NT2/D1 (cell line): Measurements from ENCODE around the gene FAM90A26.
"Not testable (repeated sequence)": the region's sequence is repeated elsewhere in the genome, so short reads cannot be mapped to it uniquely, and the experiment has no call there.

ENCODE experiments used
- DNase-seq: peaks from one replicate; pipeline ENCODE4 v3.0.0-alpha.2; 2011; ENCODE audit warnings: low read depth, low spot score
- H3K27me3 ChIP-seq: 2 replicates; pipeline ENCODE4 v1.6.0; 2011; ENCODE audit warnings: mild to moderate bottlenecking; ENCODE audit not compliant: insufficient read length, insufficient read depth
- H3K36me3 ChIP-seq: 2 replicates; pipeline ENCODE4 v1.6.1; 2011; ENCODE audit warnings: mild to moderate bottlenecking, low read length, mixed read lengths; ENCODE audit not compliant: insufficient read depth, insufficient read length
- H3K4me1 ChIP-seq: 2 replicates; pipeline ENCODE4 v1.5.1; 2011; ENCODE audit not compliant: insufficient read depth, insufficient read length
- H3K4me3 ChIP-seq: 2 replicates; pipeline ENCODE4 v1.5.1; 2011; ENCODE audit warnings: low read depth; ENCODE audit not compliant: insufficient read length
- H3K9ac ChIP-seq: 2 replicates; pipeline ENCODE4 v1.6.0; 2011; ENCODE audit warnings: low read depth; ENCODE audit not compliant: insufficient read length
- H3K9me3 ChIP-seq: 2 replicates; pipeline ENCODE4 v1.5.1; 2011; ENCODE audit warnings: mild to moderate bottlenecking, low read length; ENCODE audit not compliant: insufficient read depth

Gene FAM90A26

DNA sequence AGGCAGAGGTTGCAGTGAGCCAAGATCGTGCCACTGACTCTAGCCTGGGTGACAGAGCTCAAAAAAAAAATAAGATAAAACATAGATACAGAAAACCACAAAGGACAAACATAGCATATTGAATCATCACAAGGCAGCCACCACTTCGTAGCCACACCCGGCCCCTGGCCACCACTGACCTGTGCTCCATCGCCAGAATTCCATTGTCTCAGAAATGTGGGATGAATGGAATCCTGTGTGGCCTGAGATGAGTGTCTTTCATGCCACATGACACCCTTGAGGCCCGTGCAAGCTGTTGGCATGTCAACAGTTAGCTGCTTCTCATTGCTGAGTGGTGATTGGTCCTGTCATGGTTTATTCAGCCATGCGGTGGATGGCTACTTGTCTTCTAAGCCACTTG lies 10.2 kb upstream of the FAM90A26 start:
- not testable (repeated sequence) for H3K9me3 ChIP-seq, H3K4me1 ChIP-seq, DNase-seq, H3K27me3 ChIP-seq, H3K4me3 ChIP-seq, H3K9ac ChIP-seq, H3K36me3 ChIP-seq

DNA sequence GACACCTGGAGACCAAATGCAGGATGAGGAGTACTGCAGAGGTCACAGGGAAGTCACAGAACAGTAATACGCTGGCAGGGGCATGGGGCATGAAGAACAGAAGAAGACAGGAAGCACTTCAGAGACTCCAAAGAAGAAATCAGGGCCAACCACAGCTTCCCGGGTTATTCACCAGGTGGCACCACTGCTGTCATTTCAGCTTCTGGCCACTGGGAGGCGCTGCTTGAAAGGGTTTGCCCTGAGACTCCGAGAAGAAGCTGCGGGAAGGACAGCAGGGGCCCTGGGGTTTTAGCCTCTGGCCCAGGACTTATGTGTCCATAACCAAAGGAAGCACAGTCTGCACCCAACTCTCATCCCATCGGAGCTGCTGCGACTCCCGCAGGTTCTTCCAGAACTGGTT lies 4.2 kb upstream of the FAM90A26 start:
- H3K4me1 ChIP-seq, H3K27me3 ChIP-seq, H3K36me3 ChIP-seq, H3K9ac ChIP-seq, H3K9me3 ChIP-seq, H3K4me3 ChIP-seq, DNase-seq: not testable (repeated sequence)

GRCh38 chr4:9210357-9210756 lies 40.1 kb downstream of the FAM90A26 start, which contains the start of gene USP17L10:
USP17L10 (plus strand) TSS chr4:9210657; CDS start chr4:9210657, 0 bp downstream.
- not testable (repeated sequence) for H3K4me1 ChIP-seq, DNase-seq, H3K9me3 ChIP-seq, H3K9ac ChIP-seq, H3K36me3 ChIP-seq, H3K4me3 ChIP-seq, H3K27me3 ChIP-seq

DNA sequence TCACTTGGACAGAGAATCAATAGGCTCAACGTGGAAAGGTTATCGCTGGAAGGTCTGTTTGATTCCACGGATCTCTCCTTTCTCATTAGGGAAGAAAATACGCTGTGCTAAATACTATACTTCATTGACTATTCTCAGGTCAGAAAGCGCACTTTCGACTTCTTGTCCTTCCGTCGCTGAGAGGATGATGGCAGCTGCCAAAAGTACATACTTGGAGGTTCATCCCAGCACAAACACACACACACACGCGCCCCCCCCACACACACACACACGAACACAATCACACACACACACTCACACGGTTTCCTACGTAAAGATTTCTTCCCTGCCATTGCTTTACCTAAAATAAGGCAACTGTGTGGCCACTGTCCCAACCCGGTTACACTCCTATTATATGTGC lies 44.5 kb downstream of the FAM90A26 start:
- H3K4me3 ChIP-seq, H3K4me1 ChIP-seq, H3K27me3 ChIP-seq, H3K9me3 ChIP-seq, H3K9ac ChIP-seq, DNase-seq, H3K36me3 ChIP-seq: not testable (repeated sequence)

DNA sequence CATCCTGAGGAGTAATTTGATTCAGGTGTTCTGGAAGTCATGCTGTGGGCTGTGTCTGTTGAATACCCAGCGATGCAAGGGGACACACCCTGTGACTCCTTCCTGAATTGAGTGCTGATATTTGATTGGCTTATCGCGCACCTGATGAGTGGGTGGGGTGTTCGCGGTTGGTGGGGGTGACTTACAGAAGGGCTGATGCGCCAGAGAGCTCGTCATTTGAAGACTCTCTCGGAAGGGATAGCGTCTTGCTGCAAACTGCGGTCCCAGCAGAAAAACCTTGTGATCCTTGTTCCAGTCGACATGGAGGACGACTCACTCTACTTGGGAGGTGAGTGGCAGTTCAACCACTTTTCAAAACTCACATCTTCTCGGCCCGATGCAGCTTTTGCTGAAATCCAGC lies 44.9 kb downstream of the FAM90A26 start, which contains the start of gene USP17L11:
Gene USP17L11, plus strand, starts transcription at position 301 of the 400 bp plus-strand sequence. Its CDS starts 0 bp downstream, at position 301.
- not testable (repeated sequence) for H3K9me3 ChIP-seq, H3K36me3 ChIP-seq, H3K27me3 ChIP-seq, H3K4me1 ChIP-seq, DNase-seq, H3K9ac ChIP-seq, H3K4me3 ChIP-seq

- H3K9me3 ChIP-seq, H3K36me3 ChIP-seq, H3K27me3 ChIP-seq: not testable (repeated sequence)
Observed at GRCh38 chr4:9219852-9220251, 49.6 kb downstream of the FAM90A26 start, which contains the start of gene USP17L12. USP17L12 (plus strand) TSS chr4:9220152; CDS start chr4:9220152, 0 bp downstream.

GRCh38 chr4:9224596-9224995 lies 54.4 kb downstream of the FAM90A26 start, which contains the start of gene USP17L13:
USP17L13 (plus strand) TSS chr4:9224896; CDS start chr4:9224896, 0 bp downstream.
- H3K4me3 ChIP-seq, H3K4me1 ChIP-seq, H3K9ac ChIP-seq, DNase-seq, H3K36me3 ChIP-seq, H3K9me3 ChIP-seq, H3K27me3 ChIP-seq: not testable (repeated sequence)

More at GRCh38 chr4:9219852-9220251, 49.6 kb downstream of the FAM90A26 start, which contains the start of gene USP17L12:
- not testable (repeated sequence) for DNase-seq, H3K9ac ChIP-seq, H3K4me3 ChIP-seq, H3K4me1 ChIP-seq
